OCI-LY7 (cell line): ENCODE measurements around the gene SOX12. TPM values are rescaled to one million over a fixed set of nuclear protein-coding genes. Genes with fewer than 3 reads are reported as not detected.

Experiments used
- BruUV-seq: library from RNA; stranded (reverse); fragments of 400-500 nt; replicated peaks from 2 replicates; lab custom pipeline; 2021; lab: Mats Ljungman, UMichigan
- CTCF ChIA-PET: fragments of 300-600 bp; sonication (Branson Sonifier 250); formaldehyde crosslinking; loops from one replicate; lab custom pipeline; 2022; ENCODE audit warnings: antibody characterized with exemption; ENCODE audit not compliant: unreplicated experiment; lab: Charles Lee
- POLR2A ChIA-PET: fragments of 300-600 bp; sonication (Branson Sonifier 250); formaldehyde crosslinking; loops from one replicate; lab custom pipeline; 2022; ENCODE audit warnings: antibody characterized with exemption; lab: Charles Lee
- DNase-seq: peaks from one replicate; pipeline ENCODE4 v3.0.0-alpha.2; 2015; ENCODE audit warnings: low spot score
- H2AFZ ChIP-seq: fragments of 200-600 bp; sonication (generic), shearing (Covaris generic); 2 replicates; pipeline ENCODE4 v1.6.1; 2014; ENCODE audit warnings: mild to moderate bottlenecking, antibody characterized with exemption, low read length, moderate library complexity
- H3K27ac ChIP-seq: fragments of 200-600 bp; sonication (generic); 2 replicates; pipeline ENCODE4 v1.5.1; 2014; ENCODE audit warnings: mixed run types, low read depth, mild to moderate bottlenecking, moderate library complexity, low read length, inconsistent platforms; ENCODE audit not compliant: poor library complexity, severe bottlenecking
- H3K36me3 ChIP-seq: fragments of 200-600 bp; sonication (generic); 2 replicates; pipeline ENCODE4 v1.6.1; 2014; ENCODE audit warnings: mild to moderate bottlenecking, antibody characterized with exemption, low read length, moderate library complexity, mixed read lengths; ENCODE audit not compliant: insufficient read depth
- H3K4me1 ChIP-seq: fragments of 200-600 bp; sonication (generic); 2 replicates; pipeline ENCODE4 v1.5.1; 2014; ENCODE audit warnings: mild to moderate bottlenecking, low read length; ENCODE audit not compliant: insufficient read depth, poor library complexity, severe bottlenecking
- H3K4me2 ChIP-seq: fragments of 200-600 bp; sonication (generic); 2 replicates; pipeline ENCODE4 v1.6.1; 2014; ENCODE audit warnings: mild to moderate bottlenecking, low read length
- H3K4me3 ChIP-seq: fragments of 200-600 bp; sonication (generic); 2 replicates; pipeline ENCODE4 v1.5.1; 2014; ENCODE audit warnings: mild to moderate bottlenecking, low read depth, low read length; ENCODE audit not compliant: poor library complexity, severe bottlenecking
- H3K79me2 ChIP-seq: fragments of 200-600 bp; sonication (generic); 2 replicates; pipeline ENCODE4 v1.6.1; 2016; ENCODE audit warnings: low read depth, mild to moderate bottlenecking, low read length, moderate library complexity, mixed read lengths; ENCODE audit not compliant: insufficient read depth
- H3K9me2 ChIP-seq: fragments of 200-600 bp; sonication (generic); 2 replicates; pipeline ENCODE4 v1.6.1; 2016; ENCODE audit warnings: mild to moderate bottlenecking, low read length, mixed read lengths; ENCODE audit not compliant: insufficient read depth
- H3K9me3 ChIP-seq: fragments of 200-600 bp; sonication (generic); 2 replicates; pipeline ENCODE4 v1.6.1; 2014; ENCODE audit warnings: mild to moderate bottlenecking, mixed run types, low read length, mixed read lengths
- H4K20me1 ChIP-seq: fragments of 200-600 bp; sonication (generic); 2 replicates; pipeline ENCODE4 v1.6.1; 2014; ENCODE audit warnings: mild to moderate bottlenecking, antibody characterized with exemption, low read length, moderate library complexity, mixed read lengths; ENCODE audit not compliant: insufficient read depth
- EZH2phosphoT487 ChIP-seq: fragments of 200-600 bp; sonication (generic); IDR thresholded peaks from 2 replicates; pipeline ENCODE4 v1.6.1; 2018; ENCODE audit warnings: low read depth, borderline replicate concordance, mild to moderate bottlenecking, mixed run types, antibody characterized with exemption, low read length, moderate library complexity, mixed read lengths
- intact Hi-C: fragments of 100-400 bp; cut with micrococcal nuclease; formaldehyde crosslinking; loops from one replicate; pipeline ENCODE4 v1.10.0; 2022; ENCODE audit not compliant: unreplicated experiment
- total RNA-seq, 2 experiments: library from RNA; depleted of rRNA in 1 of 2; stranded (reverse); fragments of >200 nt in 1 of 2; shearing (Covaris generic) in 1 of 2; gene quantifications; 2 replicates each; pipeline ENCODE4 v1.2.3, GENCODE V29; 2014 to 2022
- TF ChIP-seq, protein P1 (sequence below): fragments of 200-600 bp; sonication (generic); conservative IDR thresholded peaks from 2 replicates; pipeline ENCODE4 v1.5.1; 2014; ENCODE audit warnings: mild to moderate bottlenecking, antibody characterized with exemption, low read length, moderate library complexity, mixed read lengths

SOX12 gene
- total RNA-seq, 2 experiments from 2014 or later: 16.4 to 43.8 TPM

DNA sequence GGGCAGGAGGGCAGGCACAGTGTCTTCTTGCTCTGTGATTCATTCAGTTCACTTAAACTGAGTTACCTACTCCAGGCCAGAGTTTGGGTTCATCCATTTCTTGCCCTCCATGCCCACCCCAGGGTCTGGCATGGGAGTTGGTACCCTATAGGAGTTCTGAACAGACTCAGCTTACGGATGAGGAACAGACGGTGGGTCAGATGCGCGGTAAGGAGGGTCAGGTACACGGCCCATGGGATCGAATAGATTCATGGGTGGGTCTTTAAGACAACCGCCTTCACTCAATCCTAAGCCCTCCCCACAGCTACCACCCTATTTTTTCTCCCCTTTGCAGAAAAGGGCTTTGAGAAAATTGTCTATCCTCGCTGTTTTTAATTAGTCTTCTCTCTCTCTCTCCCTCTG is 42.1 kb downstream of the SOX12 start:
- no peaks in the 10 kb centered on the region for H3K9me3 ChIP-seq
- intact Hi-C loops: no loop called here
- POLR2A ChIA-PET: interaction anchor here (0.6 to 2.7 kb wide), 2 partner anchors 40 to 43 kb away, joined by 3 to 7 read pairs; no protein-coding TSS in a partner anchor
- CTCF ChIA-PET: no interaction called here
- no peak overlapping the region for H2AFZ ChIP-seq
- peaks cover 32% of the 10 kb centered on the region for H3K4me1 ChIP-seq
- H3K4me3 ChIP-seq: no peak overlapping the region
- H4K20me1 ChIP-seq: no peaks in the 10 kb centered on the region
- no peak overlapping the region for H3K4me2 ChIP-seq
- TF ChIP-seq, protein P1, sequence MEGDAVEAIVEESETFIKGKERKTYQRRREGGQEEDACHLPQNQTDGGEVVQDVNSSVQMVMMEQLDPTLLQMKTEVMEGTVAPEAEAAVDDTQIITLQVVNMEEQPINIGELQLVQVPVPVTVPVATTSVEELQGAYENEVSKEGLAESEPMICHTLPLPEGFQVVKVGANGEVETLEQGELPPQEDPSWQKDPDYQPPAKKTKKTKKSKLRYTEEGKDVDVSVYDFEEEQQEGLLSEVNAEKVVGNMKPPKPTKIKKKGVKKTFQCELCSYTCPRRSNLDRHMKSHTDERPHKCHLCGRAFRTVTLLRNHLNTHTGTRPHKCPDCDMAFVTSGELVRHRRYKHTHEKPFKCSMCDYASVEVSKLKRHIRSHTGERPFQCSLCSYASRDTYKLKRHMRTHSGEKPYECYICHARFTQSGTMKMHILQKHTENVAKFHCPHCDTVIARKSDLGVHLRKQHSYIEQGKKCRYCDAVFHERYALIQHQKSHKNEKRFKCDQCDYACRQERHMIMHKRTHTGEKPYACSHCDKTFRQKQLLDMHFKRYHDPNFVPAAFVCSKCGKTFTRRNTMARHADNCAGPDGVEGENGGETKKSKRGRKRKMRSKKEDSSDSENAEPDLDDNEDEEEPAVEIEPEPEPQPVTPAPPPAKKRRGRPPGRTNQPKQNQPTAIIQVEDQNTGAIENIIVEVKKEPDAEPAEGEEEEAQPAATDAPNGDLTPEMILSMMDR: no peak
- no peak for TF ChIP-seq EZH2phosphoT487
- no peaks in the 10 kb centered on the region for H3K79me2 ChIP-seq
- H3K36me3 ChIP-seq: no peaks in the 10 kb centered on the region
- no TSS peak for BruUV-seq
- DNase-seq: no peak
- no peaks in the 10 kb centered on the region for H3K9me2 ChIP-seq
- no peak overlapping the region for H3K27ac ChIP-seq

DNA sequence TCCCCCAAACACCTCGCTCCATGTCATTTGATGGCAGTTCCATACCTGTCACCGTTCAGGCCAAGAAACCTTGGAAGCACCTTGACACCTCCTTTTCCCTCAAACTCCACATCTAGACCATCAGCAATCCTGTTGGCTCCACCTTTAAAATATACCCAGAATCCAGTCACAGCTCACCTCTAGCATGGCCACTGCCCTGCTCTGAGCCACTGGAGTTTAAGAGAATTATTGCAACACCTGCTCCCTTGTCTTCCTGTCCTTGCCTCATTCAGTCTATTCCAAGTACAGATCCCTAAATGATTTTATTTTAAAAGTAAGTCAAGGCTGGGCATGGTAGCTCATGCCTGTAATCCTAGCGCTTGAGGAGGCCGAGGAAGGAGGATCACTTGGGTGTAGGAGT is 43.6 kb downstream of the SOX12 start:
- Histone ChIP-seq H3K9me3 (no peaks in the 10 kb centered on the region), H4K20me1 (no peaks in the 10 kb centered on the region), H3K36me3 (no peaks in the 10 kb centered on the region), H3K79me2 (no peaks in the 10 kb centered on the region), H3K4me3 (no peak overlapping the region), H2AFZ (no peak overlapping the region), H3K9me2 (no peaks in the 10 kb centered on the region), H3K4me1 (peaks cover 27% of the 10 kb centered on the region), H3K4me2 (no peak overlapping the region), H3K27ac (no peak overlapping the region)
- ChIA-PET CTCF (interaction anchor here (0.6 kb wide), 1 partner anchor 105 kb away, joined by 5 read pairs; no protein-coding TSS in a partner anchor), POLR2A (no interaction called here)
- DNase-seq: no peak
- BruUV-seq: no TSS peak
- intact Hi-C loops: no loop called here
- TF ChIP-seq, protein P1: no peak
- no peak for TF ChIP-seq EZH2phosphoT487

DNA sequence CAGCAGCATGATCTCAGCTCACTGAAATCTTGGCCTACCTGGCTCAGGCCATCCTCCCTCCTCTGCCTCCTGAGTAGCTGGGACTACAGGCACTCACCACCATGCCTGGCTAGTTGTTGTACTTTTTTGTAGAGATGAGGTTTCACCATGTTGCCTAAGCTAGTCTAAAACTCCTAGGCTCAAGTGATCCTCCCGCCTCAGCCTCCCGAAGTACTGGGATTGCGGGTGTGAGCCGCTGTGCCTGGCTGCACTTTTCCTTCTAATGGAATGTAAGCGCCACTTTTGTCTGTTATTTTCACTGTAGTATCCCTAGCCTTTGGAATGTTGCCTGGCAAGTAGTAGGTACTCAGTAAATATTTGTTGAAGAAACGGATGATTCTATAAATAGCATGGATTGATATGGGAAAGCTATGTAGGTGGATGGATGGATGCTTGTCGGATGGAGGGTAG is 44.8 kb downstream of the SOX12 start:
- CTCF ChIA-PET: no interaction called here
- no peak overlapping the region for H2AFZ ChIP-seq

More for the DNA sequence above, 44.8 kb downstream of the SOX12 start:
- no peak overlapping the region for H3K27ac ChIP-seq
- TF ChIP-seq, protein P1: no peak
- intact Hi-C loops: no loop called here
- no peak overlapping the region for H3K4me3 ChIP-seq
- H3K9me3 ChIP-seq: no peaks in the 10 kb centered on the region
- H4K20me1 ChIP-seq: no peaks in the 10 kb centered on the region
- H3K4me2 ChIP-seq: no peak overlapping the region
- no peaks in the 10 kb centered on the region for H3K79me2 ChIP-seq
- POLR2A ChIA-PET: interaction anchor here (1.4 to 3.0 kb wide), 3 partner anchors 8 to 31 kb away, joined by 5 to 16 read pairs (median 5); partner anchors contain the start of gene TRIB3
- no peak for DNase-seq
- H3K9me2 ChIP-seq: no peaks in the 10 kb centered on the region
- BruUV-seq: no TSS peak
- peaks cover 21% of the 10 kb centered on the region for H3K4me1 ChIP-seq
- no peaks in the 10 kb centered on the region for H3K36me3 ChIP-seq
